Effector memory CD8-positive, alpha-beta T cell (primary cell): Measurements from ENCODE around the gene TTC34.
A peak's percentile ranks its signal among the peaks of the same experiment; 100 is the strongest.

Experiments
- ATAC-seq: fragments of 150-1000 bp; cut with Tn5 transposase; replicated peaks from 2 replicates; pipeline ENCODE4 v1.10.0; 2021; ENCODE audit warnings: mild to moderate bottlenecking, moderate library complexity
- DNase-seq, 3 experiments: peaks; one replicate each; pipeline ENCODE4 v3.0.0; 2021
- H3K27ac Mint-ChIP-seq, 2 donors: one replicate each; pipeline ENCODE4 v1.8.0; 2022; ENCODE audit warnings: mild to moderate bottlenecking in 2 of 2, mixed read lengths in 2 of 2, moderate library complexity in 2 of 2
- H3K27me3 Mint-ChIP-seq, 2 donors: one replicate each; pipeline ENCODE4 v1.8.0; 2022; ENCODE audit warnings: mixed read lengths in 2 of 2
- H3K36me3 Mint-ChIP-seq: one replicate; pipeline ENCODE4 v1.8.0; 2022; ENCODE audit warnings: mild to moderate bottlenecking, moderate library complexity, mixed read lengths; ENCODE audit not compliant: insufficient read depth
- H3K4me1 Mint-ChIP-seq, 2 donors: one replicate each; pipeline ENCODE4 v1.8.0; 2022; ENCODE audit warnings: low read depth in 2 of 2, mixed read lengths in 2 of 2
- H3K4me3 Mint-ChIP-seq, 2 donors: one replicate each; pipeline ENCODE4 v1.8.0; 2022; ENCODE audit warnings: mild to moderate bottlenecking in 2 of 2, mixed read lengths in 2 of 2, moderate library complexity in 2 of 2
- H3K9me3 Mint-ChIP-seq, 2 donors: one replicate each; pipeline ENCODE4 v1.8.0; 2022; ENCODE audit warnings: mixed read lengths in 2 of 2

TTC34 gene

DNA sequence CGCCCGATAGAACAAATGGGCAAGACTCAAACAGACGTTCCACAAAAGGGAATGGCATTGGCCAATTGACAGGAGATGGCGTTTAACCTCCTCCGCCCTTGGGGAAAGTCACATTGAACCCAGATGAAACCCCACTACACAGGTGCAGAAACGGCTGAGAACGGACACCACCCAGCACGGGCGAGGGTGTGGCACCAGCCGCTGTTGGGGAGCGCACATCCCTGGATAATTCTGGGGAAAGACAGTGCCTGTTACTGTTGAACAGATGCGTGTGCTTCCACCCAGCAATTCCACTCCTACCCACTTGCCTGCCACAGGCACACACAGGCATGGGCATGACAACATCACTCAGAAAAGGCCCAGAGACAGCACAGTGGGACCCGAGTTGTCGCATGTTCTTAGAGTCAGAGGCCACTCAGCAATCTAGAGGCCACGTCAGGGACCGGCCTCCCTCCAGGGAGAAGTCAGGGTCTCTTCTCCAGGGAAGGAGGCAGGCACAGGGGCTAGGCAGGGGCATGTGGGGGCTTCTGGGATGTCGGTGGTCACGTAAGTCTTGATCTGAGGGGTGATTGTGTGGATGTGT lies 199.7 kb downstream of the TTC34 start:
- Mint-ChIP-seq H3K4me1 (no peaks in the 10 kb centered on the region), H3K4me3 (no peak overlapping the region), H3K9me3 (no peaks in the 10 kb centered on the region), H3K27me3 (peaks cover 8 to 48% of the 10 kb centered on the region in 2 donors), H3K36me3 (peaks cover 2% of the 10 kb centered on the region), H3K27ac (no peak overlapping the region)
- DNase-seq, result no peak
- no peak for ATAC-seq

DNA sequence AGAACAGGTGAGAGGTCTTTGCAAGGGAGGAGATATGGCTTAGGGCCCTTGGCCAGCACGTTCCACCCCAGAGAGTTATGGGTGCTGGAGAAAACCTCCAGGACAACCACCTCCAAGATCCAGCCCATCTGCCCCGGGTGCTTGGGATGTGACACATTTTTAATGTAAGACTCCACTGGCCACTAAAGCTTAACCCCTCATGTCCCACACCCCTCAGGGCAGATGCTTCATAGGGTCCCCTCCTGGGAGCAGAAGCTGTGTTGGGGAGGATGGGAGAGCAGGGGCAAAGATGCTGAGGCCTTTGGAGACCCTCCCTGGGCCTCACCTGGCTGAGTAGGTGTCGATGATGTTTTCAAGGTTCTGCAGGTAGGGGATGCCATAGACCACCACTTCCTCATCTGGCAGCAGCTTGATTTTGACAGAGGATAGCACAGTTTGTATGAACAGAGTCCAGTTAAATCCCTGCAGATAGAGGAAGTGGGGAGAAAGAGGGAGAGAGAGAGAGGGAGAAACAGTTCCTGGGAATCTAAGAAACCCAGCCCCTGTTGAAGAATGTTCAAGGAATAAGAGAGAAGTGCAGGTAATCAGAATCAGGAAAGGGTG lies 203.1 kb downstream of the TTC34 start:
- no peak overlapping the region for H3K4me3 Mint-ChIP-seq
- no peak overlapping the region for H3K27ac Mint-ChIP-seq
- ATAC-seq, result no peak
- H3K36me3 Mint-ChIP-seq, result peaks cover 2% of the 10 kb centered on the region
- H3K27me3 Mint-ChIP-seq, result peaks cover 8 to 43% of the 10 kb centered on the region in 2 donors
- H3K4me1 Mint-ChIP-seq, result no peaks in the 10 kb centered on the region
- no peaks in the 10 kb centered on the region for H3K9me3 Mint-ChIP-seq
- no peak for DNase-seq

DNA sequence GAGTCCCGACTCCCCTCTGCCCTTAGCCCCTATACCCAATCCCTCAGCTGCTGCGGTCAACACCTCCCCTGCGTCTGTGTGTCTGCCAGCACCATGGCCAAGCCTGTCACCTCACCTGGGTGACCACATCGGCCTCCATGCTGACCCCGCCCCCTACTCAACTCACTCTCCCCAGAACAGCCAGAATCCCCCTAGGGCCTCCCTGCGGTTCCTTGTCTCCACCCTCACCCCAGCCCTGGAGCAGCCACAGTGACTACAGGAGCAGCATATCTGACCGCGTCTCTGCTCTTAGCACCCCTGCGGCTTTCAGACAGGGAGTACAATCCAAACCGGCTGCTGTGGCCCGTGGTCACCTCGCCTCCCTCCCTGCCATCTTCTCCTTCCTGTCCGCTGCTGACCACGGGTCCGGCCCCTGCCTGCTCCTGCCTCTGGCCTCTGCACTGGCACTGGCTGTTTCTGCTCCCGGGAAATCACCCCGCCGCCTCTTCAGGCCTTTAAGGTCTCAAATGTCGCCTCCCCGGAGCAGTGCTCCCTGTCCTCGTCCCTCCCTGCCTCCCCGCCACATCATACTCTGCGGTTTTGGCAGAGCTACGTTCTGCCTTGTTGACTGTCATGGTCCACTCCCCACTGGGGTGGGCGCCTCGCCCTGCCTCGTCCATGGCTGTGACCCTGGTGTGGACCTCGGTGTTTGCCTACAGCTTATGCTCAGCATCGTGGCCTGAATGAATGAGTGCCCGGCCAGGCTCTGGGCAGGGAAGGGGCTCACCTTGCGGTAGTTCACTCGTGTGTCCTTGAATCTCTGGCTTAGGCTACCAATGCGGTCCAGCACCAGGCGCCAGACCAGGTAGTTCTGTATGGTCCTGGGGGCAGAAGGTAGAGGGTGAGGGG lies 203.8 kb downstream of the TTC34 start:
- Mint-ChIP-seq H3K9me3 (no peaks in the 10 kb centered on the region), H3K27me3 (peaks cover 5 to 36% of the 10 kb centered on the region in 2 donors), H3K27ac (no peak overlapping the region), H3K4me1 (no peaks in the 10 kb centered on the region), H3K36me3 (peaks cover 2% of the 10 kb centered on the region), H3K4me3 (no peak overlapping the region)
- ATAC-seq, result no peak
- no peak for DNase-seq

DNA sequence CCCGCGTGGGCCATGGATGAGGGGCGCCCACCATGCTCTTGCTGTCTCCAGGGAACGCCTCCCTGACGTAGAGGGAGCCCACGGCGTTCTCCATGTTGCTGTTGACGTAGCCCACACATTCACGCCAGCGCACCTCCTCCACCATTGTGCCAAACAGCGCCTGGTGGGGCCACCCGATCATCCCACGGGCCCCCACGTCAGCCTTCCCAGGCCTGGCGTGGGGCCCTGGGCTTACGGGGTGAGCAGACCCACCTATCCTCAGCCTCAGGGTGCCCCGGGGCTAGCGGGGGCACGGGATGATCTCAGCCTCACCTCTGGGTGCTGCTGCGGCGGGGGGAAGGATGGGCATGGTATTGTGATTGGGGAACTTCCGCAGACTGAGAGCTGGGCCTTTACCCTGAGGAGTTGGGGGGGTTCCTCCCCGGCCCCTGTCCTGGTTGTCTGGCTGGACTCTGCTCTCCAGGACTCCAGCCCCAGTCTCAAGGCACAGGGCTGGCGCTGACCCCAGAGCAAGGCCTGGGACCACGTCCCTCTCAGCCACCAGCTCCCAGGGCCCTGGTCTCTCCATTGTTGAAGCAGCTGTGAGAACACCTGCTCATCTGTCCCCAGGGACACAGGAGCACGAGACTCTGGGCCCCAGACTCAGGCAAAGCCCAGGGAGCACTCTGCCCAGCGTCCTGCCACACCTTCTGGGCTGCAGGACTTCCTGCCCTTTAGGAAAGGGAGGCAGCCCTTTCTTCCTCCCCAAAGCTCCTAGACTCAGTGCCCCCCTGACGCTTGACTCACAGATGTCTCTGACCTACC lies 204.8 kb downstream of the TTC34 start:
- ATAC-seq (no peak), DNase-seq (no peak)
- Mint-ChIP-seq H3K9me3 (no peaks in the 10 kb centered on the region), H3K4me1 (no peaks in the 10 kb centered on the region), H3K4me3 (no peak overlapping the region), H3K27ac (no peak overlapping the region), H3K27me3 (peaks cover 0 to 26% of the 10 kb centered on the region in 2 donors), H3K36me3 (no peaks in the 10 kb centered on the region)

DNA sequence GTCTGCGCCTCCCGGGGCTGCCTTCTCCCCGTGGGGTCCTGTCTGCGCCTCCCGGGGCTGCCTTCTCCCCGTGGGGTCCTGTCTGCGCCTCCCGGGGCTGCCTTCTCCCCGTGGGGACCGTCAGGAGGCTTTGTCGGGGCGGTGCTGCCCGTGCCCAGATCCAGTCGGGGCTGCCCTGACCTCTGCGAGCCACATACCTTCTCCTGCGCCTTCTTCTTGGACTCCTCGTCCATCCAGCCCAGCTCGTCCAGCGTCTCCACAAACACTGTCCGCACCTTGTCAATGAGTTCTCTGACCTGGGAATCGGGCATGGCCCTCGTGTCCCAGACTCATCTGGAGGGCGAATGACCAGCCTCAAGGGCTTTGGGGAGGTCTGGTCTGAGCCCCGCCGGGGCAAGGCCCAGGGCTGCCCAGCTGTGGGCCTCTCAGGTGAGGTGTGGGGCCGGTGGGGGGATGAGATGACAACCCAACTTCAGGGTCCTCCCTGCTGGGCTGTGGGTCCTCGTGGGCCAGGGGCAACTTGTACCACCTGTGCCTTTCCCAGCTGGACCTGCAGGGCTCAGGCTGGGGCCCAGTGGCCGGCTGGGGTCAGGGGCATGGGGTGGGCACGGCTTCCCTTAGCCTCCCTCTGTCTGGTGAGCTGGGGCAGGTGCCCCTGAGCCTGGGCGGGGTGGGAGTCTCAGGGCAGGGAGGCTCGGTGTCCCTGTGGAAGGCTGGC lies 205.5 kb downstream of the TTC34 start:
- H3K27ac Mint-ChIP-seq, result no peak overlapping the region
- no peaks in the 10 kb centered on the region for H3K4me1 Mint-ChIP-seq
- no peak for DNase-seq
- H3K36me3 Mint-ChIP-seq, result no peaks in the 10 kb centered on the region
- ATAC-seq, result no peak
- no peak overlapping the region for H3K4me3 Mint-ChIP-seq
- H3K27me3 Mint-ChIP-seq, result peaks cover 0 to 19% of the 10 kb centered on the region in 2 donors
- no peaks in the 10 kb centered on the region for H3K9me3 Mint-ChIP-seq

DNA sequence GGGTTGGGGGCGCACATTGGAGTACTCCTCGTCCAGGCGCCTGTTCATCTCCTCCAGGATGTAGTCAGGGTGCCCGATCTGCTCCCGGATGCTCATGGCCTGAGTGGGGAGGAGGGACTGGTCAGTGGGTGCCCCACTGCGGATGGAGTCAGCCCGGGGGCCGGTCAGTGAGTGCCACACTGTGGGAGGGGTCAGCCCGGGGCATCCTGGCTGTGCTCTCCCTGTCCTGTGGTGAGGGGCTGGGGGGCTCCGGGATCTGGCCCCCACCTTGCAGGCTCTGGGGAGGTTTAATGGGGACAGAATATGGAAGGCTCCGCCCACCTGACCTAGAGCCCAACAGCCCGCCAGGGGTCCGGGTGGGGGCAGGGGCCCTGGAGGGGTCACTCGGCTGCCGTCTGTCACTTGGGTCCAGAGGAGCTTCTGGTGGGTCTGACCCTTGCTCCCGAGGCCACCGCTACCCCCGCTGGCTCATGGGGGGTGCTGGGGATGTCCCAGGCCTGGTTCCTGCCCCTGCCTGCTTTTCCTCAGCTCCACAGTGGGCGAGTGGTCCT lies 206.2 kb downstream of the TTC34 start:
- H3K4me3 Mint-ChIP-seq, result no peak overlapping the region
- no peak overlapping the region for H3K27ac Mint-ChIP-seq
- H3K4me1 Mint-ChIP-seq, result no peaks in the 10 kb centered on the region
- peaks cover under 1% of the 10 kb centered on the region for H3K36me3 Mint-ChIP-seq
- no peaks in the 10 kb centered on the region for H3K9me3 Mint-ChIP-seq
- DNase-seq (no peak), ATAC-seq (no peak)
- H3K27me3 Mint-ChIP-seq, result peaks cover 0 to 19% of the 10 kb centered on the region in 2 donors

DNA sequence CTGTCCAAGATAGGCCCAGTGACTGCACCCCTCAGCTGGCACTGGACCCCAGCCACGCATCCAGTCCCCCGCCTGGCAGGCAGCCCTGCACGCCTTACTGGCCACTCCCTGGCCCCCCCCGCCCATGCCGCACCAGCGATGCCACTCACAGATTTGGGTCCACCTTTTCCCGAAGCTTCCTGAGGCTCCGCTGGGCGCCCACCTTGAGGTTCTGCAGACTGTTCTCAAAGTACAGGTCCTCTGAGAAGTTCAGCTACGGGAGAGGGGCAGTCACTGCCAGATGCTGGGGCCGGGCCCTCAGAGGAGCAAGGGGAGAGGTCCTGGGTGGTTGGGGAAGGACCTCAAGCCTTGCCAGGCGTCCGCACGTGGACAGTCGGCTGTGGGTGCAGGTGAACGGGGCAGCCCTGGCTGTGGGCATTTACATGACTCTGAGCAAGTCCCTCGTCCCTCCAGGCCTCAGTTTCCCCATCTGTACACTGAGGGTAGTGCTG lies 206.8 kb downstream of the TTC34 start:
- Mint-ChIP-seq H3K36me3 (peaks cover 3% of the 10 kb centered on the region), H3K27me3 (peaks cover 0 to 19% of the 10 kb centered on the region in 2 donors), H3K4me3 (no peak overlapping the region), H3K9me3 (no peaks in the 10 kb centered on the region), H3K4me1 (no peaks in the 10 kb centered on the region), H3K27ac (no peak overlapping the region)
- DNase-seq, result no peak
- ATAC-seq, result no peak

DNA sequence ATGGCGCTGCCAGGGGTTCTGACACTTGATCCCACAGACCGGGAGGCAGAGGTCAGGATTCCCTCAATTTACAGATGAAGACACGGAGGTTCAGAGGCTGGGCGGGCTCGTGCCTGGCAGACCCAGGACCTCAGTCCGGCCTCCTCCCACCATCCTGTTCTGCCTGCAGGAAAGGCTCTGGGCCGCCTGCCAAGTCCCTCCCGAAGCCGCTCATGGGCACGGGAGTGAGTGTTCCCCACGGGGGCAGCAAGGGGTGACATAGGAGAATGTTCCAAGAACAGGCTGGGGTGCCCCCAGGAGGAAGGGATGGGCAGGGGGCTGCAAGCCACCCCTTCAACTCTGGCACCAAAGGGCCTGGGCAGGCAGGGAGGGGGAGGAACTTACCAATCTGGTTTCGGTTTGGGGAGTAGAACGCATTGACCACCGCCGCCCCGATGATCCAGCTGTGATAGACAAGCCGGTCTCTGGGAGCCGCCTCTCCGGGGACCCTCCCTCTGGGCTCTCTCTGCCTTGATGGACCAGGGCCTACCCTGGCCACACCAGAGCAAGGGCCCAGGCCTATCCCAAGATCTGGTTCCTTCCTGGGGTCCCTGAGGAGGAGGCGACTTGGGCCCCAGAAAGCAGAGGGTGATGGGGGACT lies 207.4 kb downstream of the TTC34 start:
- Mint-ChIP-seq H3K27ac (peak overlapping the region in 1 of 2 donors; percentile 44), H3K36me3 (peaks cover 3% of the 10 kb centered on the region), H3K4me3 (no peak overlapping the region), H3K27me3 (peaks cover 0 to 19% of the 10 kb centered on the region in 2 donors), H3K4me1 (no peaks in the 10 kb centered on the region), H3K9me3 (no peaks in the 10 kb centered on the region)
- DNase-seq, result no peak
- no peak for ATAC-seq

DNA sequence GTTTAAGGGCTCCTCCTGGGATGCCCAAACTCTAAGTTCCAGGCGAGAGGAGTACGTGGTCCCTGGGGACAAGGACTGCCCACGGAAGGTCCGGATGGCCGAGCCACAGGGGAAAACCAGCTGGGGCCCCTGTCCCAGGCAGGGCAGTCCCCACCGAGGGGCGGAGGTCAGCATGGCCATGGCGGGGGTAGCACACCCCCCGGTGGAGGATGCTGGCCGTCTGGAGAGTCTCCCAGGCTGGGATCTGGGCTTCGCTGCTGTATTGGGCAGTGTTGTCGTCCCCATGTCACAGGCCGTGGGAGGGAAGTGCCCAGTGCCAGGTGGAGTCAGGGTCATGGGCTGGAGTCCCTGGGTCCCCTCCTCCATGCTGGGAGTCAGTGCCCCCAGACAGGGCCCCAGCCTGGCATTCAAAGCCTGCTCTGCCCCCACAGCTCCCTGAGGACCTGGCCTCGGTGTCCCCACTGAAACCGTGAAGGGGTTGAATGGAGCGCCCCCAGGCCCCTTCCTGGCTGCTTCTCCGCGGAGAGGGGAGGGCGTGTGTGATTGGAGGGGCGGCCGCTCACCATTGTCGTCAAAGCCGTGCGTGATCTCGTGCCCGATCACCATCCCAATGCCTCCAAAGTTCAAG lies 208.1 kb downstream of the TTC34 start:
- H3K27me3 Mint-ChIP-seq, result peaks cover 0 to 16% of the 10 kb centered on the region in 2 donors
- no peak overlapping the region for H3K4me3 Mint-ChIP-seq
- H3K36me3 Mint-ChIP-seq, result peaks cover 3% of the 10 kb centered on the region
- H3K27ac Mint-ChIP-seq, result peak overlapping the region in 1 of 2 donors; percentile 44
- no peaks in the 10 kb centered on the region for H3K9me3 Mint-ChIP-seq
- H3K4me1 Mint-ChIP-seq, result no peaks in the 10 kb centered on the region
- ATAC-seq (no peak), DNase-seq (no peak)

DNA sequence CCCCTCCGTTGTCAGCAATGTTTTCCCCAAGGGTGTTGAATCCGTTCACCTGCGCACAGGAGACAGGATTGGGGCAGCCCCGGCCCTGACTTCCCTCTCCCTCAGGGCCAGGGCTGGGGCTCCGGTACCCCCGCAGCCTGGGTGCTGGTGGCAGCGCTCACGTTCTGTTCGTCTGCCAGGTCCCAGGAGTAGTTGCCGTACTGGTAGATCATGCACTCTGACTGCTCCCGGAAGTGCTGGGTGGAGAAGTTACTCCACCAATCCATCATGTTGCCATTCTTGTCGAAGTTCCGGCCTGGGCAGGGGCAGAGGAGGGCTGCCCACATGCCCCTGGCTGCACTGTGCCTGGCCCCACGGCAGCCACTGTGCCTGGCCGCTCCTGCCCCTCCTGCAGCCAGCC lies 208.8 kb downstream of the TTC34 start:
- H3K27ac Mint-ChIP-seq, result peak overlapping the region in 1 of 2 donors; percentile 71

DNA sequence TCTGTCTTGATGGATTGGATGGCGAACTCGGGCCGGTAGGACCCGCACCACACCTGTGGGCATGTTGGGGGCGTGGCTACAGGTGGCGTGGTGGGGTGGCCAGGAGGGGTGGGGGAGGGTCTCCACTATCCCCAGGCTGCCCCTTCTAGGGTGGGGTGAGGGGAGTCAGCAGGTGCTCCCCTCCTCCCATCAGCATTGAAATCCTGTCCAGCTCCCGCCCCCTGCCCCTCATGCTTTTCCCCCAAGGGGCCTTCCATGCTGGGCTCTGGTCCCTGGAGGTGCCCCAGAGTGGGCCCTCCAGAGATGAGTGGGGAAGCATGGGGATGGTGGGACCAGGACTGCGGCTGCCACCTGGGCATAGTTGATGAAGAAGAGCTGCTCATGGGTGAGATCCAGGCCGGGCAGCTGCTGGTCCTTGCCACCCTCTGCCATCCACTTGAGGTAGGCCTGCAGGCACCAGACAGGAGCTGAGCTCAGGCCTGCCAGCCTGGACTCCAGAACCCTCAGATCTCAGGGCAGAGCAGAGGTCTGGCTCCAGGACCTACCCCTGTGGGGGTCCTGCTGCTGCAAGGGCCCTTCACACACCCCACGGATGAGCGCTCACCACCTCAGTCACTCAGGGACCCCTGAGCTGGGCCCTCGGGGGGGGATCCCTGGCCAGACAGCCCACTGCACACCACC lies 209.8 kb downstream of the TTC34 start:
- Mint-ChIP-seq H3K4me1 (peaks cover 0 to 3% of the 10 kb centered on the region in 2 donors), H3K36me3 (peaks cover 3% of the 10 kb centered on the region), H3K27ac (peak overlapping the region in 1 of 2 donors; percentile 12), H3K4me3 (no peak overlapping the region), H3K9me3 (no peaks in the 10 kb centered on the region), H3K27me3 (no peaks in the 10 kb centered on the region)
- no peak for ATAC-seq
- DNase-seq, result no peak

More for the DNA sequence above, 208.8 kb downstream of the TTC34 start:
- H3K27me3 Mint-ChIP-seq, result peaks cover 0 to 9% of the 10 kb centered on the region in 2 donors
- no peaks in the 10 kb centered on the region for H3K4me1 Mint-ChIP-seq
- DNase-seq (no peak), ATAC-seq (no peak)
- H3K4me3 Mint-ChIP-seq, result no peak overlapping the region
- peaks cover 3% of the 10 kb centered on the region for H3K36me3 Mint-ChIP-seq
- H3K9me3 Mint-ChIP-seq, result no peaks in the 10 kb centered on the region
